Body of pancreas (tissue), 4 donors: ENCODE data around the gene ASIP.

Source experiments
- POLR2A ChIP-seq, 3 donors: fragments of 450-650 bp; IDR thresholded peaks; one replicate each; pipeline ENCODE4 v1.6.1; 2016; ENCODE audit warnings: antibody characterized with exemption in 3 of 3, mild to moderate bottlenecking in 2 of 3
- TF ChIP-seq, protein P1 (sequence below), 7 experiments: fragments of 450-650 bp in 4 of 7; fragments of 200-600 bp in 3 of 7; sonication (generic) in 3 of 7; IDR thresholded peaks; one replicate each; pipeline ENCODE4 v1.5.1; 2016 to 2019; ENCODE audit warnings: antibody characterized with exemption in 7 of 7

DNA sequence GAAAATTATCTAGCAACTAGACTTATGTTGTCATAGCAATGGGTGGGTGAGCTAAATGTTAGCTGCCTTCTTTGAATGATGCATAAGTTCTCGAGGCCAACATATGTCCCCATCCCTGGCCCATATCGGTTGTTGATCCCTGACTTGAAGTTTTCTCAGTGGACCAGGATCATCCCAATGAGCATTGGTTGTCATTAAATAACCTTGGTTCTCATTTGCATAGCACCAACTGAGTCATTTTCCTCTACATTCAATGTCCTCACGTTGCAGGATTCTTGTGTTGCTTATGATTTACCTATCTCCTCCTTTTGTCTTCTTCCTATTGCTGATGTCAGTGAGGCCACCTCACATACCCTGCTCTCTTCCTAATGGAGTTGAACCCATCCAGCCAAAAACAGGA lies 74.0 kb downstream of the ASIP start:
- TF ChIP-seq, protein P1, sequence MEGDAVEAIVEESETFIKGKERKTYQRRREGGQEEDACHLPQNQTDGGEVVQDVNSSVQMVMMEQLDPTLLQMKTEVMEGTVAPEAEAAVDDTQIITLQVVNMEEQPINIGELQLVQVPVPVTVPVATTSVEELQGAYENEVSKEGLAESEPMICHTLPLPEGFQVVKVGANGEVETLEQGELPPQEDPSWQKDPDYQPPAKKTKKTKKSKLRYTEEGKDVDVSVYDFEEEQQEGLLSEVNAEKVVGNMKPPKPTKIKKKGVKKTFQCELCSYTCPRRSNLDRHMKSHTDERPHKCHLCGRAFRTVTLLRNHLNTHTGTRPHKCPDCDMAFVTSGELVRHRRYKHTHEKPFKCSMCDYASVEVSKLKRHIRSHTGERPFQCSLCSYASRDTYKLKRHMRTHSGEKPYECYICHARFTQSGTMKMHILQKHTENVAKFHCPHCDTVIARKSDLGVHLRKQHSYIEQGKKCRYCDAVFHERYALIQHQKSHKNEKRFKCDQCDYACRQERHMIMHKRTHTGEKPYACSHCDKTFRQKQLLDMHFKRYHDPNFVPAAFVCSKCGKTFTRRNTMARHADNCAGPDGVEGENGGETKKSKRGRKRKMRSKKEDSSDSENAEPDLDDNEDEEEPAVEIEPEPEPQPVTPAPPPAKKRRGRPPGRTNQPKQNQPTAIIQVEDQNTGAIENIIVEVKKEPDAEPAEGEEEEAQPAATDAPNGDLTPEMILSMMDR (IDR thresholded peaks at IDR 0.05) = no peak
- TF ChIP-seq POLR2A (IDR thresholded peaks at IDR 0.05) = no peak
